22Rv1 (cell line): Measurements from ENCODE around the gene OR2H2.

Experiments
- ZFX ChIP-seq: fragments of 450-650 bp; IDR thresholded peaks from 2 replicates; pipeline ENCODE4 v1.6.1; 2017; ENCODE audit warnings: antibody characterized with exemption, borderline replicate concordance
- TF ChIP-seq, protein P1 (sequence below): fragments of 450-650 bp; IDR thresholded peaks from 2 replicates; pipeline ENCODE4 v1.5.1; 2017; ENCODE audit warnings: mild to moderate bottlenecking

DNA sequence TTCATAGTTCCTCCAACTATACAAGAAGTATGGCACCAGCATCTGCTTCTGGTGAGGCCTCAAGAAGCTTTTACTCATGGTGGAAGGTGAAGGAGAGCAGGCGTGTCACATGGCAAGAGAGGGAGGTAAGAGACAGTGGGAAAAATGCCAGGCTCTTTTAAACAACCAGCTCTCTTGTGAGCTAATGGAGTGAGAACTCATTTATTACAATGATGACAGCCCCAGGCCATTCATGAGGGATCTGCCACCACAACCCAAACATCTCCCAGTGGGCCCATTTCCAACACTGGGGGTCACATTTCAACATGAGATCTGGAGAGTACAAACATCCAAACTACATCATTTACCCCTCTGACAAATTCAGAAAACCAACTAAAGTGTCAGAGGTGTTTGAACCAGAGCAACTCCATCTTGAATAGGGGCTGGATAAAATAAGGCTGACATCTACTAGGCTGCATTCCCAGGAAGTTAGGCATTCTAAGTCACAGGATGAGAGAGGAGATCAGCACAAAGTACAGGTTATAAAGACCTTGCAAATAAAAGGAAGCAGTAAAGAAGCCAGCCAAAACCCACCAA, 23.2 kb upstream of the OR2H2 start:
- TF ChIP-seq, protein P1, sequence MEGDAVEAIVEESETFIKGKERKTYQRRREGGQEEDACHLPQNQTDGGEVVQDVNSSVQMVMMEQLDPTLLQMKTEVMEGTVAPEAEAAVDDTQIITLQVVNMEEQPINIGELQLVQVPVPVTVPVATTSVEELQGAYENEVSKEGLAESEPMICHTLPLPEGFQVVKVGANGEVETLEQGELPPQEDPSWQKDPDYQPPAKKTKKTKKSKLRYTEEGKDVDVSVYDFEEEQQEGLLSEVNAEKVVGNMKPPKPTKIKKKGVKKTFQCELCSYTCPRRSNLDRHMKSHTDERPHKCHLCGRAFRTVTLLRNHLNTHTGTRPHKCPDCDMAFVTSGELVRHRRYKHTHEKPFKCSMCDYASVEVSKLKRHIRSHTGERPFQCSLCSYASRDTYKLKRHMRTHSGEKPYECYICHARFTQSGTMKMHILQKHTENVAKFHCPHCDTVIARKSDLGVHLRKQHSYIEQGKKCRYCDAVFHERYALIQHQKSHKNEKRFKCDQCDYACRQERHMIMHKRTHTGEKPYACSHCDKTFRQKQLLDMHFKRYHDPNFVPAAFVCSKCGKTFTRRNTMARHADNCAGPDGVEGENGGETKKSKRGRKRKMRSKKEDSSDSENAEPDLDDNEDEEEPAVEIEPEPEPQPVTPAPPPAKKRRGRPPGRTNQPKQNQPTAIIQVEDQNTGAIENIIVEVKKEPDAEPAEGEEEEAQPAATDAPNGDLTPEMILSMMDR, result no peak
- TF ChIP-seq ZFX, result no peak
